Measurements from ENCODE around the gene EXOC6.

Gene EXOC6

GRCh38 chr10:92848441-92849233 is at the start of gene EXOC6:
Gene EXOC6, plus strand, starts transcription at chr10:92848520. Its CDS starts 14 bp downstream, at chr10:92848534.
- peak; percentile 89 for DNase-seq

GRCh38 chr10:92799568-92799967 is 48.8 kb upstream of the EXOC6 start:
- DNase-seq: no peak

- DNase-seq: no peak
These were observed 48.1 kb upstream of the EXOC6 start for GRCh38 chr10:92800134-92800733.

- no peak for DNase-seq
These were observed 46.1 kb upstream of the EXOC6 start for GRCh38 chr10:92801978-92802872.

- no peak for DNase-seq
These were observed 38.5 kb upstream of the EXOC6 start for GRCh38 chr10:92809840-92810239.

- DNase-seq: no peak
These were observed 37.3 kb upstream of the EXOC6 start for GRCh38 chr10:92810934-92811532.

- DNase-seq: no peak
These were observed 36.3 kb upstream of the EXOC6 start for GRCh38 chr10:92811986-92812385.

- DNase-seq: no peak
These were observed 34.3 kb upstream of the EXOC6 start for GRCh38 chr10:92813979-92814378.

GRCh38 chr10:92814790-92815189 is 33.5 kb upstream of the EXOC6 start:
- DNase-seq: no peak

GRCh38 chr10:92816091-92816531 is 32.2 kb upstream of the EXOC6 start:
- no peak for DNase-seq

GRCh38 chr10:92822060-92822634 is 26.2 kb upstream of the EXOC6 start:
- no peak for DNase-seq

GRCh38 chr10:92822964-92823363 is 25.4 kb upstream of the EXOC6 start:
- no peak for DNase-seq

- no peak for DNase-seq
These were observed 22.3 kb upstream of the EXOC6 start for GRCh38 chr10:92826061-92826460.

- no peak for DNase-seq
These were observed 21.8 kb upstream of the EXOC6 start for GRCh38 chr10:92826504-92826903.

GRCh38 chr10:92829042-92829785 is 19.1 kb upstream of the EXOC6 start:
- DNase-seq: no peak

- no peak for DNase-seq
These were observed 18.4 kb upstream of the EXOC6 start for GRCh38 chr10:92829786-92830377.

GRCh38 chr10:92830478-92831389 is 17.6 kb upstream of the EXOC6 start:
- DNase-seq: peak; percentile 9

- DNase-seq: no peak
These were observed 16.2 kb upstream of the EXOC6 start for GRCh38 chr10:92832121-92832520.

GRCh38 chr10:92832998-92833650 is 15.2 kb upstream of the EXOC6 start:
- DNase-seq: no peak

- DNase-seq: no peak
These were observed 14.0 kb upstream of the EXOC6 start for GRCh38 chr10:92834331-92834730.

Data from CD4-positive, alpha-beta T cell treated with Interleukin-10 for 1 hour (primary cell).